HepG2 (cell line): Measurements from ENCODE around the gene THSD1. TPM values are rescaled to one million over a fixed set of nuclear protein-coding genes. Genes with fewer than 3 reads are reported as not detected.

Experiments used
- ARID5B ChIP-seq: IDR thresholded peaks from 2 replicates; pipeline ENCODE4 v1.4.0; 2020; ENCODE audit warnings: mild to moderate bottlenecking, missing genetic modification reagents
- ATRX ChIP-seq: sonication (generic); formaldehyde crosslinking; IDR thresholded peaks from 2 replicates; pipeline ENCODE4 v1.4.0; 2020; ENCODE audit warnings: missing genetic modification reagents, borderline replicate concordance
- FOXP4 ChIP-seq: sonication (generic); formaldehyde crosslinking; IDR thresholded peaks from 2 replicates; pipeline ENCODE4 v1.4.0; 2020; ENCODE audit warnings: missing genetic modification reagents
- HOXA9 ChIP-seq: sonication (generic); formaldehyde crosslinking; IDR thresholded peaks from 2 replicates; pipeline ENCODE4 v1.8.1; 2022; ENCODE audit warnings: missing genetic modification reagents, mild to moderate bottlenecking, moderate library complexity, borderline replicate concordance
- JUND ChIP-seq: sonication (generic); formaldehyde crosslinking; IDR thresholded peaks from 2 replicates; pipeline ENCODE4 v1.8.0; 2022; ENCODE audit warnings: mild to moderate bottlenecking, missing genetic modification reagents
- KDM4B ChIP-seq: sonication (generic); formaldehyde crosslinking; IDR thresholded peaks from 2 replicates; pipeline ENCODE4 v1.4.0; 2020; ENCODE audit warnings: missing genetic modification reagents
- MYPOP ChIP-seq: sonication (generic); formaldehyde crosslinking; IDR thresholded peaks from 2 replicates; pipeline ENCODE4 v1.8.1; 2023; ENCODE audit warnings: mild to moderate bottlenecking, moderate library complexity, missing genetic modification reagents
- NFRKB ChIP-seq: fragments of 450-650 bp; IDR thresholded peaks from 2 replicates; pipeline ENCODE4 v1.6.1; 2017
- PLRG1 ChIP-seq: fragments of 450-650 bp; conservative IDR thresholded peaks from 2 replicates; pipeline ENCODE4 v1.6.1; 2016
- YEATS2 ChIP-seq: sonication (generic); formaldehyde crosslinking; IDR thresholded peaks from 2 replicates; pipeline ENCODE4 v1.4.0; 2020; ENCODE audit warnings: missing genetic modification reagents, borderline replicate concordance
- ZBTB37 ChIP-seq: sonication (generic); formaldehyde crosslinking; IDR thresholded peaks from 2 replicates; pipeline ENCODE4 v1.4.0; 2020; ENCODE audit warnings: mild to moderate bottlenecking, missing genetic modification reagents
- ZBTB46 ChIP-seq: sonication (generic); formaldehyde crosslinking; IDR thresholded peaks from 2 replicates; pipeline ENCODE4 v1.4.0; 2020; ENCODE audit warnings: mild to moderate bottlenecking, missing genetic modification reagents, borderline replicate concordance
- ZBTB7A ChIP-seq: sonication (generic); formaldehyde crosslinking; IDR thresholded peaks from 2 replicates; pipeline ENCODE4 v1.8.0; 2022; ENCODE audit warnings: mild to moderate bottlenecking, missing genetic modification reagents
- ZFP1 ChIP-seq: IDR thresholded peaks from 2 replicates; pipeline ENCODE4 v1.6.1; 2016
- ZNF260 ChIP-seq: sonication (generic); formaldehyde crosslinking; IDR thresholded peaks from 2 replicates; pipeline ENCODE4 v1.4.0; 2020; ENCODE audit warnings: missing genetic modification reagents, low read depth, mild to moderate bottlenecking, borderline replicate concordance
- ZNF460 ChIP-seq: sonication (generic); formaldehyde crosslinking; IDR thresholded peaks from 2 replicates; pipeline ENCODE4 v1.5.1; 2020; ENCODE audit warnings: missing genetic modification reagents, mild to moderate bottlenecking, borderline replicate concordance
- ZNF704 ChIP-seq: sonication (generic); formaldehyde crosslinking; IDR thresholded peaks from 2 replicates; pipeline ENCODE4 v1.8.1; 2023; ENCODE audit warnings: mild to moderate bottlenecking, inconsistent platforms, moderate library complexity, missing genetic modification reagents, borderline replicate concordance
- polyA plus RNA-seq, 8 experiments: library from polyadenylated mRNA; depleted of rRNA in 3 of 8; stranded (reverse) in 7 of 8; unstranded in 1 of 8; fragments of >200 nt; fragmentation: Illumina TruSeq in 4 of 8; extraction: Trizol in 4 of 8; gene quantifications; 2 replicates each; pipeline versions ENCODE4 v1.2.1 to v1.2.3, GENCODE V29; 2011 to 2016; ENCODE audit warnings: low read depth in 4 of 8, missing spikeins in 1 of 8, mixed read lengths in 1 of 8; ENCODE audit not compliant: insufficient read depth in 1 of 8
- total RNA-seq, 5 experiments: library from RNA; depleted of rRNA; stranded (reverse); fragments of >200 nt; fragmentation: Illumina TruSeq; extraction: Trizol; gene quantifications; 2 replicates each; pipeline ENCODE4 v1.2.3, GENCODE V29; 2016; ENCODE audit warnings: low read depth in 1 of 5

The THSD1 gene
- total and polyA plus RNA-seq, 2 of the 13 experiments (the other 11 are each of a cell fraction or from before 2014, with no cell fraction given), result 0.11 to 0.15 TPM

GRCh38 chr13:52454820-52455676 is 49.1 kb upstream of the THSD1 start, which contains the start of gene CKAP2 (continued):
- no peak for TF ChIP-seq PLRG1
- no peak for TF ChIP-seq ATRX (CRISPR knock-in tag)
- no peak for TF ChIP-seq ZNF704 (CRISPR knock-in tag)
- TF ChIP-seq FOXP4 (CRISPR knock-in tag), result no peak; the same call in 1 of the 2 replicates
- TF ChIP-seq ZBTB37 (CRISPR knock-in tag), result no peak
- TF ChIP-seq HOXA9 (CRISPR knock-in tag), result no peak; the same call in 1 of the 2 replicates
- no peak for TF ChIP-seq ZBTB46 (CRISPR knock-in tag)
- TF ChIP-seq NFRKB, result no peak
- no peak; the same call in 1 of the 2 replicates for TF ChIP-seq JUND (CRISPR knock-in tag)
- 0 out of 2 replicates have a peak, but pooled peaks have one; percentile 31 for TF ChIP-seq ARID5B
- TF ChIP-seq KDM4B (CRISPR knock-in tag), result no peak
- TF ChIP-seq YEATS2 (CRISPR knock-in tag), result no peak
- TF ChIP-seq ZFP1 (CRISPR knock-in tag), result peak; percentile 42; the same call in 1 of the 2 replicates
- TF ChIP-seq ZBTB7A (CRISPR knock-in tag), result no peak
- TF ChIP-seq ZNF460 (CRISPR knock-in tag), result no peak
- TF ChIP-seq MYPOP (CRISPR knock-in tag), result peak; percentile 92
- no peak for TF ChIP-seq ZNF260 (CRISPR knock-in tag)
